LNCAP (cell line): Measurements from ENCODE around the gene PEA15.

ENCODE experiments used
- CTCF ChIP-seq: fragments of 450-650 bp; IDR thresholded peaks from 2 replicates; pipeline ENCODE4 v1.5.1; 2017; ENCODE audit warnings: mild to moderate bottlenecking

Gene PEA15

GRCh38 chr1:160258177-160258798 is 53.1 kb downstream of the PEA15 start:
- no peak for TF ChIP-seq CTCF

DNA sequence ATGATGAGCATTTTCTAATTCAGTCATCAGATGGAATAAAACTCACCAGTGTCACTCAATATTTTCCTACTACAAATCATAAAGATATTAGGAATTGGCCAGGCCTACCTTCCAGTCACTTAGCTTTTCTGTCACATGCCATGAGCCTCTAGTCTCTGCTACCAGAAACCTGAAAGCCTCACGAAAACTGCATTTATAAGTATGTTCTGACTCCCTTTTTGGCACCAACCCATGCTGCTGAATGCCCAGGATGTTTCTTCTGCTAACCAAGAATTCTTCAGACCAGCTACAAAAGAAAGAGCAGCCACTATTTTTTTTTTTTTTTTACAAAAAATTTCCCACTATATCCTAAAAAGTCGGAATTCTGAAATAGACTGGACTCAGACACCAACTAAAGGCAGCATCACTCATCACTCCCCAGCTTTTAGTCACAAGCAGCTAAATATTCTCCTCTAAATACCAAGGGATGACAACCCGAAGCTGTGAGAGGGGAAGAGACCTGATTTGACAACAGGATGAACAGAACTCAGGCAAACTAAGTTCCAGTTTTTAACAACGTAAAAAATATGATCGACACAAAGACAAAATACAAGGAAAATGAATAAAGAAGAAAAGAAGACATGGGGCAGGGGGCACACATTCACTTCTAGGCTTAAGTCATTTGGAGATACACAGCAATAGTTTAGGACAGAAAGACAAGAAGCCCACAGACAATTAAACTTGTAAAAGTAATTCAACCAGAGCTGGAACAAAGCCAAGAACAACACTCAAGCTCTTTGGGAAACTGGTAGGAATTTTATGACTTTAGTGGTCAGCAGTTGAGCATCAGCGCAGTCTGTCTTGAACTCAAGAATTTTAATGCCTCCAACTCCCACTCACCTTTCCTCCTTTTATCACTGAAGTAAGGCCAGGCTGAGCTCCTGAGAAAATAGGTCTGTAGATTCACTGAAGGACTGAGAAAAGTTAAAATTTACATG is 55.5 kb downstream of the PEA15 start:
- TF ChIP-seq CTCF: no peak

GRCh38 chr1:160261556-160261892 is 56.3 kb downstream of the PEA15 start:
- no peak for TF ChIP-seq CTCF

- no peak for TF ChIP-seq CTCF
Measured at GRCh38 chr1:160261893-160262794, 57.0 kb downstream of the PEA15 start, which contains the start of gene DCAF8. Gene DCAF8, minus strand, starts transcription at chr1:160262549. Its CDS starts 18,541 bp downstream, at chr1:160244008.

DNA sequence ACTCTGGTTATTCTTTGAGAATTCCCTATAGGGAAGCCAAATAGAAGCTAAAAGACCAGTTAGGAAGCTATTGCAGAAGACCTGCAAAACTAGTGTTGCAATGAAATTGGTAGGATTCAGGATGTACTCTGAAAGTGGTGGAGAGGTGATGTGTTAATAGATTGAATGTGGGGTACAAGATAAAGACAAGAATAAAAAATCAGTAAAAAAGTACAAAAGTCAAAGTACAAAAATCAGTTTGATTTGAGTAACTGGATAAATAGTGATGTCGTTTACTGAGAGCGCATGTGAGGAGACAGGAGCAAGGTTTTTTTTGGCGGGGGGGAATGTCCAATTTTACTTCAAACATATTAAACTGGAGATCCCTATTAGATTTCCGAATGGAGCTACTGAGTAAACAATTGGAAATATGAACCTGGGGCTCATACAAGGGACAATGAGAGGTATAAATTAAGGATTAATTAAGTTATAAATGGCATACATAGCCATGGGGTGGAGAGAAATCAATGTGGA is 59.7 kb downstream of the PEA15 start:
- no peak for TF ChIP-seq CTCF
